ENCODE data around the gene ATP6V0A4.

- TF ChIP-seq ZNF70 (CRISPR knock-in tag; IDR thresholded peaks at IDR 0.05) (no peak), PPARA (CRISPR knock-in tag; IDR thresholded peaks at IDR 0.05; ENCODE audit: borderline replicate concordance) (no peak), OSR1 (CRISPR knock-in tag; IDR thresholded peaks at IDR 0.05) (no peak), PATZ1 (CRISPR knock-in tag; IDR thresholded peaks at IDR 0.05; ENCODE audit: borderline replicate concordance) (no peak), ARNTL (CRISPR knock-in tag; IDR thresholded peaks at IDR 0.05; ENCODE audit: borderline replicate concordance, low read depth) (no peak), ZFP3 (CRISPR knock-in tag; IDR thresholded peaks at IDR 0.05) (no peak), CREB5 (CRISPR knock-in tag; IDR thresholded peaks at IDR 0.05; ENCODE audit: low read depth) (no peak), TCF4 (CRISPR knock-in tag; IDR thresholded peaks at IDR 0.05; ENCODE audit: borderline replicate concordance) (no peak)
Observed at GRCh38 chr7:138784692-138785091, 13.3 kb downstream of the ATP6V0A4 start.

Data from SK-N-SH treated with all-trans-retinoic acid at 6 μM for 48 hours (cell line).